HG02981 (cell line): Measurements from ENCODE around the gene TMEM121.

Experiments used
- ATAC-seq: cut with Tn5 transposase; IDR thresholded peaks from one replicate; pipeline ENCODE4 v1.9.1; 2021; ENCODE audit warnings: mild to moderate bottlenecking, moderate library complexity; ENCODE audit not compliant: unreplicated experiment

The TMEM121 gene

GRCh38 chr14:105486974-105487448 is 39.4 kb upstream of the TMEM121 start:
- ATAC-seq: no peak

- ATAC-seq: no peak
Observed at GRCh38 chr14:105487449-105487985, 38.9 kb upstream of the TMEM121 start.

- no peak for ATAC-seq
Observed at GRCh38 chr14:105487986-105488777, 38.2 kb upstream of the TMEM121 start.

GRCh38 chr14:105488781-105489541 is 37.4 kb upstream of the TMEM121 start:
- ATAC-seq: no peak

- no peak for ATAC-seq
Observed at GRCh38 chr14:105489542-105490266, 36.7 kb upstream of the TMEM121 start.

GRCh38 chr14:105490267-105490571 is 36.2 kb upstream of the TMEM121 start:
- ATAC-seq: no peak

GRCh38 chr14:105490572-105491365 is 35.6 kb upstream of the TMEM121 start, which contains the start of gene TEDC1:
Gene TEDC1 (plus strand): TSS chr14:105491246. CDS start chr14:105491376, 130 bp downstream.
- ATAC-seq: peak; percentile 66

- ATAC-seq: no peak
Observed at GRCh38 chr14:105491366-105491973, 34.9 kb upstream of the TMEM121 start.

GRCh38 chr14:105492031-105492970 is 34.1 kb upstream of the TMEM121 start:
- no peak for ATAC-seq

GRCh38 chr14:105492971-105493871 is 33.2 kb upstream of the TMEM121 start:
- ATAC-seq: no peak

GRCh38 chr14:105493921-105494605 is 32.3 kb upstream of the TMEM121 start:
- ATAC-seq: no peak

- no peak for ATAC-seq
Observed at GRCh38 chr14:105494606-105494929, 31.8 kb upstream of the TMEM121 start.

- ATAC-seq: no peak
Observed at GRCh38 chr14:105495101-105495989, 31.0 kb upstream of the TMEM121 start.

- no peak for ATAC-seq
Observed at GRCh38 chr14:105495990-105496830, 30.2 kb upstream of the TMEM121 start.

GRCh38 chr14:105496831-105497591 is 29.4 kb upstream of the TMEM121 start:
- no peak for ATAC-seq
